ENCODE results near the gene RNF207. TPM values are rescaled to one million over a fixed set of nuclear protein-coding genes. Genes with fewer than 3 reads are reported as not detected.
A peak's percentile ranks its signal among the peaks of the same experiment; 100 is the strongest.

Gene RNF207
- total and polyA plus RNA-seq, 2 of the 8 experiments (the other 6 are each of a cell fraction or from before 2014, with no cell fraction given) = 3.9 to 5.4 TPM

DNA sequence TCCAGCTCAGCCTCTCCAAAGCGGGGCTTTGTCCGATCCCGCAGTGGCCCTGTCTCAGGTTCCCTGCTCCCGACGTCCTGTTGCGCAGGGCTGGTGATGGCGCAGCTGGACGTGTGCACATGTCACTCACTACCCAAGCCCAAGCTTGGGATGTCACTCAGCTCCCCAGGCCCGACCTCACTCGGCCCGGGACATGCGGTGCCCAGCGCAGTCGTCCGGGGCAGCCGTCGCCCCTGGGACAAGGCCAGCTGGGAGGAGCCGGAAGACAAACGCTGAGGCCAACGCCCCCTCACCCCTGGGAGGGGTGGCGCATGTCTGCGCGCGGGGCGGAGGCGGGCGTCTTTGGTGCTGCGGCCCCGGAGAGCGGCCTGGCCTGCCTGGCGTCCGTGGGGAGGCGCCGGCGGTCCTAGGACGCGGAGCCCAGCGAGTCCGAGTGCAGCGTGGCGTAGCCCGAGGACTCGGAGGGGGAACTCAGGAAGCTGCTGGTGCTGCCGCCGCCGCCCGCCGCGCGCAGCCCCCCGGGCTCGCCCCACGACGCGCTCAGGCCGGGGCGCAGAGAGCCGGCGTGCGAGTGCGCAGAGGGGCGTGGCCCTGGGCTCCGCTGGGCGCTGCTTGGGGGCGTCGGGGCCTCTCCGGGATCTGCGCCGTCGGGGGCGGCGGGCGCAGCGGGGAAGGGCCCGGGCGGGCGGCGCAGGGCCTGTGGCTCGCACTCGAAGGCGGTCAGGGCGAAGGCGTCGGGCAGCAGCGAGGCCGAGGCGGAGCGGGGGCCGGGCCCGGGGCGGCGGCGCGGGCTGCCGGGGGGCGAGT, 43.2 kb downstream of the RNF207 start:
- H4K20me1 ChIP-seq (replicated peaks in 1 of 2; ENCODE audit: control insufficient read depth in 1 of 2, insufficient read depth in 2 of 2, low read length in 2 of 2) = peaks cover 9 to 31% of the 10 kb centered on the region in 2 experiments
- TF ChIP-seq EGR1 (IDR thresholded peaks at IDR 0.05; ENCODE audit: borderline replicate concordance, low read depth, low read length) (peak; percentile 37; the same call in 1 of the 2 replicates), HDAC2 (IDR thresholded peaks at IDR 0.05; ENCODE audit: borderline replicate concordance in 1 of 2, low read depth in 2 of 2, low read length in 2 of 2) (no peak), FOSL1 (IDR thresholded peaks at IDR 0.05; ENCODE audit: insufficient read depth, low read depth, low read length) (no peak), RFX5 (IDR thresholded peaks at IDR 0.05; ENCODE audit: borderline replicate concordance, low read depth, low read length) (no peak), GABPA (IDR thresholded peaks at IDR 0.05; ENCODE audit: borderline replicate concordance, insufficient read depth, low read length) (no peak; the same call in 1 of the 2 replicates), POLR2A (IDR thresholded peaks at IDR 0.05; ENCODE audit: control extremely low read depth in 1 of 2, low read depth in 2 of 2, low read length in 2 of 2) (no peak), RAD21 (IDR thresholded peaks at IDR 0.05 in 1 of 2, conservative IDR thresholded peaks at IDR 0.05 in 1 of 2; ENCODE audit: low read depth in 2 of 2, low read length in 2 of 2) (no peak)
- TF ChIP-seq, protein P1, sequence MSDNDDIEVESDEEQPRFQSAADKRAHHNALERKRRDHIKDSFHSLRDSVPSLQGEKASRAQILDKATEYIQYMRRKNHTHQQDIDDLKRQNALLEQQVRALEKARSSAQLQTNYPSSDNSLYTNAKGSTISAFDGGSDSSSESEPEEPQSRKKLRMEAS (IDR thresholded peaks at IDR 0.05) = peak; percentile 32; the same call in 1 of the 2 replicates
- TF ChIP-seq, protein P2, sequence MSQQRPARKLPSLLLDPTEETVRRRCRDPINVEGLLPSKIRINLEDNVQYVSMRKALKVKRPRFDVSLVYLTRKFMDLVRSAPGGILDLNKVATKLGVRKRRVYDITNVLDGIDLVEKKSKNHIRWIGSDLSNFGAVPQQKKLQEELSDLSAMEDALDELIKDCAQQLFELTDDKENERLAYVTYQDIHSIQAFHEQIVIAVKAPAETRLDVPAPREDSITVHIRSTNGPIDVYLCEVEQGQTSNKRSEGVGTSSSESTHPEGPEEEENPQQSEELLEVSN (IDR thresholded peaks at IDR 0.05) = 0 out of 2 replicates have a peak, but pooled peaks have one; percentile 13

More for the DNA sequence above, 43.2 kb downstream of the RNF207 start:
- CTCF ChIA-PET (ENCODE audit: partially characterized antibody) = interaction anchor here (0.5 to 19.1 kb wide), 22 partner anchors 9 to 582 kb away, joined by 3 to 353 read pairs (median 7); partner anchors contain the start of genes HES2, ICMT, RNF207 and RPL22
- H3K79me1 ChIP-seq (ENCODE audit: low read depth, low read length) = no peaks in the 10 kb centered on the region
- no peak overlapping the region for H4K91ac ChIP-seq (replicated peaks; ENCODE audit: insufficient read length, low read length)
- H3K4me1 ChIP-seq (replicated peaks in 1 of 4; ENCODE audit: control insufficient read depth in 3 of 4, insufficient read depth in 4 of 4, low read length in 3 of 4) = peaks cover 0 to 20% (median 9%) of the 10 kb centered on the region in 4 experiments; a peak in 5 of 7 replicates
- H2BK15ac ChIP-seq (ENCODE audit: low read length) = peak overlapping the region; percentile 40; the same call in 1 of the 2 replicates
- H3K4me3 ChIP-seq (ENCODE audit: extremely low read depth in 1 of 4, insufficient read depth in 2 of 4, low read depth in 3 of 4, low read length in 4 of 4) = peak overlapping the region; percentile 1 to 54 (median 26); a peak in 7 of 8 replicates
- POLR2A ChIA-PET (ENCODE audit: partially characterized antibody) = interaction anchor here (0.7 to 9.3 kb wide), 10 partner anchors 10 to 176 kb away, joined by 3 to 64 read pairs (median 3); partner anchors contain the start of genes GPR153, ICMT and RNF207
- no peaks in the 10 kb centered on the region for H3K9me3 ChIP-seq (ENCODE audit: insufficient read depth in 2 of 2, low read depth in 1 of 2, low read length in 1 of 2)
- H3K14ac ChIP-seq (ENCODE audit: insufficient read length) = no peak overlapping the region
- no peak overlapping the region for H3K56ac ChIP-seq (replicated peaks; ENCODE audit: insufficient read length, low read depth, low read length)
- WGBS, 2 experiments (ENCODE audit: extremely low coverage in 1 of 2, insufficient coverage in 1 of 2, insufficient read length in 1 of 2, insufficient replicate concordance in 2 of 2, low coverage in 1 of 2, low lambda C conversion rate in 2 of 2, missing lambda C conversion rate in 1 of 2) = 19% methylated on average over 45 of the region's 96 CpGs; no CpG with 5 or more reads in 1 of the 2 experiments
- no peak overlapping the region for H3K4ac ChIP-seq (replicated peaks; ENCODE audit: insufficient read length, low read depth, low read length)
- FAIRE-seq = no peak
- no peak overlapping the region for H2BK12ac ChIP-seq (ENCODE audit: low read depth, low read length)
- H2BK120ac ChIP-seq (replicated peaks; ENCODE audit: low read depth, low read length) = no peak overlapping the region
- no peak overlapping the region for H2BK5ac ChIP-seq (ENCODE audit: low read depth, low read length)
- no peak overlapping the region for H2BK20ac ChIP-seq (ENCODE audit: low read length)
- H3K4me2 ChIP-seq (ENCODE audit: insufficient read depth in 1 of 2, low read depth in 2 of 2, low read length in 2 of 2) = peak overlapping the region; percentile 45 to 82
- no peak overlapping the region for H3K27ac ChIP-seq (ENCODE audit: low read depth, low read length)
- H4K8ac ChIP-seq (ENCODE audit: extremely low read depth, insufficient read depth, low read length) = no peak overlapping the region; the same call in 1 of the 2 replicates
- no peak overlapping the region for H3K9ac ChIP-seq (replicated peaks in 1 of 4; ENCODE audit: extremely low read depth in 1 of 4, low read depth in 3 of 4, low read length in 3 of 4)
- H2AK5ac ChIP-seq (ENCODE audit: low read depth, low read length) = no peak overlapping the region
- peaks cover 16 to 43% (median 34%) of the 10 kb centered on the region in 4 experiments for H3K27me3 ChIP-seq (replicated peaks in 1 of 4; ENCODE audit: control insufficient read depth in 3 of 4, extremely low read depth in 1 of 4, insufficient read depth in 3 of 4, low read length in 3 of 4)
- no peak overlapping the region for H3K18ac ChIP-seq (ENCODE audit: extremely low read depth, low read length)
- H3K36me3 ChIP-seq (ENCODE audit: control insufficient read depth in 2 of 4, insufficient read depth in 4 of 4, low read length in 3 of 4) = no peaks in the 10 kb centered on the region; a peak in 1 of 8 replicates
- H2AFZ ChIP-seq (ENCODE audit: low read length) = no peak overlapping the region
- no peak overlapping the region for H3K23ac ChIP-seq (ENCODE audit: insufficient read length)
- no peaks in the 10 kb centered on the region; a peak in 1 of 4 replicates for H3K79me2 ChIP-seq (ENCODE audit: control insufficient read depth in 1 of 2, insufficient read depth in 2 of 2, low read length in 2 of 2)
- H3K23me2 ChIP-seq (ENCODE audit: low read depth, low read length) = peaks cover 16% of the 10 kb centered on the region; the same call in 1 of the 2 replicates
- no peak overlapping the region for H4K5ac ChIP-seq (ENCODE audit: insufficient read length, low read depth, low read length)
- peak in 1 of 2 experiments; percentile 69 for DNase-seq (ENCODE audit: low read depth in 1 of 2, low spot score in 2 of 2)
